22Rv1 (cell line): ENCODE results near the gene SLC27A5.

ENCODE experiments used
- CTCF ChIP-seq: fragments of 450-650 bp; IDR thresholded peaks from 2 replicates; pipeline ENCODE4 v1.5.1; 2017; ENCODE audit warnings: mild to moderate bottlenecking
- ZFX ChIP-seq: fragments of 450-650 bp; IDR thresholded peaks from 2 replicates; pipeline ENCODE4 v1.6.1; 2017; ENCODE audit warnings: antibody characterized with exemption, borderline replicate concordance

GRCh38 chr19:58468216-58468839, 43.5 kb downstream of the SLC27A5 start:
- TF ChIP-seq CTCF: no peak
- no peak for TF ChIP-seq ZFX
